ENCODE data around the gene UTP11.

The UTP11 gene

DNA sequence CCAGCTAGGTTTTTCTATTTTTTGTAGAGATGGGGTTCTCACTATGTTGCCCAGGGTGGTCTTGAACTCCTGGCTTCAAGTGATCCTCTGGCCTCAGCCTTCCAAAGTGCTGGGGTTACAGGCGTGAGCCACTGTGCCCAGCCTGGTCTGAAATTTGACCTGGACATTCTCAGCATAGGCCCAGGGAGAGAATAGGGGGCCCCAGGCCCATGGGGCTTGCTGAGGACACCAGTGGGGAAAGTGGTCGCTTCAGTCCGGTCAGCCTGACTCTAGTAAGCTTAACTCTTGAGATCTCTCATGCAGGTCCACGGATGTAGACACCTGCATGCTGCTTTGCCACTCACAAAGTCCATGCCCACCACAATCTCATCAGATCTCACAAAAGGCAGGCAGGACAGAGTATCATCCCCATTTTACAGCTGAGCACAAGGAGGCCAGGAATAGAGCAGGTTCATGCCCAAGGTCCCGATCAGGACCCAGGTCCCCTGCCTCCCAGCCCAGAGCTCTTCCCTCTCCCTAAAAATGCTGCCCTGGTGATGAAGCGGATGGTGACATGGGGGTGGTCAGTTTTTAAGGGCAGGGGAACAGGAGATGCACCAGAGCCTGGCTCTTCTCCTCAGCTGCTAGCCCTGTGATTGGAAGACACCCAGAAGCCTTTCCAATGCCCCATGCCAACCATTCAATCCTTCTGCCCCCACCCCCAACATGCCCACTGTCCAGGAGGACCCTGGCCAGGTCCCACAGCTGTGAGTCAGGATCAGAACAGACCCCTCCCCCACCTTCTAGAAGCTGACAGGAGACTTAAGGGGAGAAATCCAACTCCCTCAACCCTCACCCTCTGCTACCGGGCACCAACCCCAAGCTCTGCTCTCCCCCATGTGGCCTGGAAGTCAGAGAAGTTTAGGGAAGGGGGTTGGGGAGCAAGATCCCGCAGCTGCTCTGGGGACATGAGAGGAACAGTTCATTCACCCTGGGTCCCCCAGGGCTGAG is 9.0 kb upstream of the UTP11 start:
- in situ Hi-C loops (cut with MboI; ENCODE audit: low sequenced_read_pairs), result no loop called here

GRCh38 chr1:38004284-38005108 is 8.0 kb upstream of the UTP11 start:
- in situ Hi-C loops (cut with MboI; ENCODE audit: low sequenced_read_pairs), result no loop called here

DNA sequence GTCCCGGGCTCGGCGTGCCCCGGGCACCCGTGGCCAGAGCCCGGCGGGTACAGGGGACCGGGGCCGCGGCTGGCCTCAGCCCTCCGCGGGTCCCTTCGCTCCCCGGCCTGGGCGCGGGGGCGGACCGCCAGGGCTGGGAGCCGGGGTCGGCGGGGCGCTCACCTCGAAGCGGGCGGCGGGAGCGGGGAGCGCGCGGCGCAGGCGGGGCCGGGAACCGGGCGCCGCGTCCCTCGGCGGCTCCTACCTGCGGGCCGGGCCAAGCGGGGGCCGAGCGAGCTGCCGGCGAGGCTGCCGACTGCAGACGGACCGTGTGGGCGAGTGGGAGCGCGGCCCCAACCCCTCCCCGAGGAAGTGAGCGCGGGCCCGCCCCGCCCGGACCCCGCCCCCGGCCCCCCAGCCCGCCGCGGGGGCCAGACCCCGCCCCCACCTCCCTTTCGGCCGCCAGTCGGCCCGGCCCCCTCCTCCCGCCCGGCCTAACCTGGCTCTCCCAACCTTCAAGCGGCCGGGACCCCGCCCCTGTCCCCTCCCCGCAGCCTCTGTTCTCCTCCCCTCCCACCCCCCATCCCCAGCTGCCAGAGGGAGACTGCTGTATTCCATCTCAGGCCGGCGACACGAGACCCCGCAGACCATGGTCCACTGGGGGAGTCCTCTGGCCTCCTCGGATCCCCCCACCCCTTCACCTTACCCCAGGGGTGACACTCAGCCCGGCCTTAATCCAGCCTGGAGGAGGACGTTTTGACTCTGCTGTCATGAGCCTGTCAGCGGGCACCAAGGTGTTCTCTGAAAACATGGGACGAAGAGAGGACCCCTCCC is 7.1 kb upstream of the UTP11 start, which contains the start of gene FHL3:
TSS of gene FHL3 (minus strand) at position 320 of the 813 bp plus-strand sequence. CDS start 6,102 bp downstream, outside the sequence.
- in situ Hi-C loops (cut with MboI; ENCODE audit: low sequenced_read_pairs), result no loop called here

DNA sequence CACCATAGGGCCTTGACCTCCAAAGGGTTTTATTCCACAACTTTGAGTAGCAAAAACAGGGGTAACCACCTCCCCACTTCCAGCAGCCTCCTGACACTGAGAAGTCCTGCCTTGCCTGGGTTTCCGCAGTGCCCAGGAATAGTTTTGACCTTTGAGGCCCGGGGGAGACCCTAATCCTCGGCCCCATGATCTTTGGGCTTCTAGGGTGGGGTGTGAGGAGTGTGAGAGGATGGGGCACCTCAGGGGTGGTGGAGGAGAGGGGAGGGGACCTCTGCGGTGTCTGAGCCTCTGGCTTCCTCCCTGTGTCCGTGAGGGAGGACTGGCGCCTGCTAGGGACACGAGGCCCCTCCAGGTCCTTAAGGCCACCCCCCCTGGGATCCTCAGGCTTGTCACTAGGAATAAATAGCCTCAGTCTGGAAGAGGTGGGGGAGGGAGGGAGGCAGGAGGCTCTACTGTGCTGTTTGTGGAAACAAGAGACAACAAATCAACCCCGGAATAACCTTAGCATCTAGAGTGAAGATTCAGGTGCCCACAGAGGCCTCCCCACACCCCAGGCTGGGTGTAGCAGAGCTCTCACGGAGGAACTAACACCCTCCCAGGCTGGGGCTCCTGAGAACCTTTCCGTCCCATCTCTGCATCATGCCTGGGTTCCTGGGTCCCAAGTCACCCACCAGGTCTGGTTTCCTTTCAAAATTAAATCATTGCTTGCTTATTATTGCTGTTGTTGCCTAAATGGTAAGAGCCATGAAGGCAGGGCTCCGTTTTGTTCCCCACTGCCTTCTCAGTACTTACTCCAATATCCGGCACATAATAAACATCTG is 6.3 kb upstream of the UTP11 start:
- in situ Hi-C loops (cut with MboI; ENCODE audit: low sequenced_read_pairs), result no loop called here

DNA sequence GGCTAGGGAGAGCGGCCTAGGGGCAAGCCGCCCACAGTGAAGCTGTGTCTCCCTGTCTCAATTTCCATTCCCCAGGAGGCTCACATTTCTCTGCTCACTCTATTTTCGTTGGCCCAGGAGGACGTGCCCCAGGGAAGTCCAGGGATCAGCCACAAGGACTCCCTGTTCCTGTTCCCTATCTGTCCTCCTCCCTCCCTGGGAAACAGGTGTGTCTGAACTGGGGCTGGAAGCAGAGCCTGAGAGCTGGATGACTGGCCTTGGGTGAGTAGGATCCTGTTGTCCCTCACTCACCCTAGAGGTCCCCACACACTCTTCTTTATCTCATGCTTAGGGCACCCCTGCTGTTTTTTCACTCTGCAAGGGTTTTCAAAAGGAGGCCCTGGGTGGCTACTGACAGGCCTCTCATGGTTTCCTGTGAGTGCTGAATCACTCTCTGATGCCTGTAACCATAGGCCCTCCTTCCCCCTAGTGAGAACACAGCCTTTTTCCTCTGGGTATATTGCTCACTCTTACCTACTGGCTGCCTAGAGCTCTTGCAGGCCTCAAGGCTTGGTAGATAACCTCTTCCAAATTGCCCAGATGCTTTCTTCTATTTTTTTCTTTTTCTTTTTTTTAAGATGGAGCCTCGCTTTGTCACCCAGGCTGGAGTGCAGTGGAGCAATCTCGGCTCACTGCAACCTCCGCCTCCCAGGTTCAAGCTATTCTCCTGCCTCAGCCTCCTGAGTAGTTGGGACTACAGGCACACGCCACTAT is 3.3 kb upstream of the UTP11 start:
- in situ Hi-C loops (cut with MboI; ENCODE audit: low sequenced_read_pairs), result no loop called here

- in situ Hi-C loops (cut with MboI; ENCODE audit: low sequenced_read_pairs), result no loop called here
Measured at GRCh38 chr1:38009841-38010180, 2.7 kb upstream of the UTP11 start.

DNA sequence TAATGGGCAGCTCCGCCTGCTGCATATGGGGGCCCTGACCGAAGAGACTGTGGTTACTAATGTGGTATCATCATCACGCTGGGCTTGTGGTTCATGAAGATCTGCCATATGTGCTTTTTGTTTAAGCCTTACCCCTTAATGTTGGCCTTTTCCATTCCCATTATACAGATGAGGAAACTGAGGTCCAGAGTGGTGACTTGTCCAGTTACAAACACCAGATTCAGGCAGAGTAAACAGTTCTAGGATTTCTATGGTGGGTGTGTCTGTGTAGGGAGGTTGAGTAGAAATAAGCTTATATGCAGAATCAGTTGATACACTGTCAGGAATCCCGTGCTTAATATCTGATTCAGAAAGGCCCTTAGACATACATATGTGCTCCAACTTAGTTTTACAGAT is 691 bp downstream of the UTP11 start:
- in situ Hi-C loops (cut with MboI; ENCODE audit: low sequenced_read_pairs), result no loop called here

- in situ Hi-C loops (cut with MboI; ENCODE audit: low sequenced_read_pairs), result no loop called here
Measured at GRCh38 chr1:38014171-38014570, 1.6 kb downstream of the UTP11 start.

GRCh38 chr1:38014724-38015424 is 2.3 kb downstream of the UTP11 start:
- in situ Hi-C loops (cut with MboI; ENCODE audit: low sequenced_read_pairs), result no loop called here

GRCh38 chr1:38015978-38016725 is 3.6 kb downstream of the UTP11 start:
- in situ Hi-C loops (cut with MboI; ENCODE audit: low sequenced_read_pairs), result no loop called here

GRCh38 chr1:38018864-38019343 is 6.4 kb downstream of the UTP11 start:
- in situ Hi-C loops (cut with MboI; ENCODE audit: low sequenced_read_pairs), result no loop called here

DNA sequence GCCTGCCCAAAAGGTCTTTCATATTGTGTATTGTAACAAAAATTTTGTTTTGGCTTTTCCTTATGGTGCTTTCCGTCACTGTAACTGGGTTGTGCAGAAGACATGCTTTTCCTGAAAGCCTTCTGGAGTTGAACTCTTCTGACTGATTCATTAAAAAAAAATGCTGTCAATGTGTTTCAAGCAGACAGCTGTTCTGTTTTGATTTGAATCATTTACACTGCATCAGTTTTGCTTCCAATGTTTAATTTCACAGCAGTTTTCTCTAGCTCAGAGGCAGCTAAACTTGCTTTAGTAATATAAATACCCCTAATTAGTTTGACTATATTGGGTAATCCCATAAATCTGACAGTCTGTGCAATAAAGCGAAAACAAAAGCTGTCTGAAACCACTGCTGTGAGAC is 7.9 kb downstream of the UTP11 start:
- in situ Hi-C loops (cut with MboI; ENCODE audit: low sequenced_read_pairs), result no loop called here

- in situ Hi-C loops (cut with MboI; ENCODE audit: low sequenced_read_pairs), result no loop called here
Measured at GRCh38 chr1:38021969-38022368, 9.4 kb downstream of the UTP11 start.

DNA sequence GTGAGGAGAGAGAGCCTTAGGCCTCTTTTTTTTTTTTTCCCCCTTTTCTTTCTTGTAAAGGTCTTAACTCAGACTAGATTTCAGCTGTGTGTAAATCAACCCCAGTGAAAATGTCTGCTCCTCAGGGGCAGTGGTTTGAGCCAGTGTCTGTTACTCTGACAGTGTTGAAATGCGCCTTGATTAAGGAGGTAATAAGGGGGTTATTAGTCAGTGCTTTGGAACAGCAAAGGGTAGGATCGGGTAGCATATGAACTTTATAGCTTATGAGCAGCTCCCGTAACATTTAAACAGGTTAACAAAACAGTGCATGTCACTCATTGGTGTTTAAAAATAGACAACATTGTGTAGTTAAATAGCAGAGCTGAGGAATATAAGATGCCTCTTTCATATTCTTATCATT is 10.3 kb downstream of the UTP11 start:
- in situ Hi-C loops (cut with MboI; ENCODE audit: low sequenced_read_pairs), result no loop called here

GRCh38 chr1:38025233-38025632 is 12.7 kb downstream of the UTP11 start:
- in situ Hi-C loops (cut with MboI; ENCODE audit: low sequenced_read_pairs), result no loop called here

GRCh38 chr1:38025664-38026063 is 13.1 kb downstream of the UTP11 start:
- in situ Hi-C loops (cut with MboI; ENCODE audit: low sequenced_read_pairs), result no loop called here

DNA sequence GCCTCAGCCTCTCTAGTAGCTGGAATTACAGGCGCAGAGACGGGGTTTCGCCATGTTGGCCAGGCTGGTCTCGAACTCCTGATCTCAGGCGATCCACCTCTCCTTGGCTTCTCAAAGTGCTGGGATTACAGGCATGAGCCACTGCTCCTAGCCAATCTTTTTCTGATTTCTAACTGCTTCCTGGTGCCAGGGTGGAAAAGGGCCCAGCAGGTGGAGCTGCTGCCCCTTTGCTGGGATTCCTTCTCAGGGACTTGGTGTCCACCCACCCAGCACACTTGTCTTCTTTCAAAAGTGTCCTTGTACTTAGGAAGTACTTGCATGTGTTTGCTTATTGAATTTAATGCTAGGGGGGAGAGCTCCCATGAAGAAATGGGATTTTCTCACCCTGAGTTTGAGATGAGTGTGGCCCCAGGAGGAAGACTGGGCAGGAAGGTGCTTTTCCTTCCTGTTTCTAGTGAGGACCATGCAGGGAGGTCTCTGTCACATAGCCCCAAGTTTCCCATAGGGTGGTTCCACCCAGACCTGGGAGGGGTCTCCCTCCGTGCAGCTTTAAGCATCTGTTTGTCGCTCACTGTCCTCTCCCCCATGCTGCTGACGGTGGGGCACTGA is 14.2 kb downstream of the UTP11 start:
- in situ Hi-C loops (cut with MboI; ENCODE audit: low sequenced_read_pairs), result no loop called here
